ENCODE results near the gene DSTN. TPM values are rescaled to one million over a fixed set of nuclear protein-coding genes. Genes with fewer than 3 reads are reported as not detected.

DSTN gene
- total and polyA plus RNA-seq, 9 of the 15 experiments (the other 6 are each of a cell fraction or from before 2014, with no cell fraction given): 25.7 to 88.3 (median 61.0) TPM

- TF ChIP-seq POLR2H (tag; IDR thresholded peaks at IDR 0.05; ENCODE audit: low read depth) (no peak), RAD51 (IDR thresholded peaks at IDR 0.05; ENCODE audit: borderline replicate concordance, low read depth) (peak; percentile 74), SRF (CRISPR knock-in tag; IDR thresholded peaks at IDR 0.05) (no peak), TRIM28 (IDR thresholded peaks at IDR 0.05) (no peak), ZNF143 (CRISPR knock-in tag; IDR thresholded peaks at IDR 0.05) (peak; percentile 68), CC2D1A (IDR thresholded peaks at IDR 0.05) (no peak), ZZZ3 (IDR thresholded peaks at IDR 0.05) (no peak), IFI16 (CRISPR knock-in tag; IDR thresholded peaks at IDR 0.05) (no peak), XRCC4 (IDR thresholded peaks at IDR 0.05; ENCODE audit: extremely low read depth, insufficient read depth, insufficient read length) (no peak), FOSL1 (tag; conservative IDR thresholded peaks at IDR 0.05) (no peak), USF2 (CRISPR knock-in tag; IDR thresholded peaks at IDR 0.05) (peak; percentile 95), MCM7 (IDR thresholded peaks at IDR 0.05) (no peak), KDM4B (IDR thresholded peaks at IDR 0.05; ENCODE audit: borderline replicate concordance in 2 of 2, low read depth in 1 of 2) (no peak), SIX5 (IDR thresholded peaks at IDR 0.05; ENCODE audit: borderline replicate concordance in 1 of 2, insufficient read depth in 1 of 2, low read depth in 1 of 2, low read length in 2 of 2) (peak; percentile 42 to 51; a peak in 2 of 4 replicates), FOXP4 (CRISPR knock-in tag; IDR thresholded peaks at IDR 0.05; ENCODE audit: borderline replicate concordance) (no peak), CCNT2 (IDR thresholded peaks at IDR 0.05; ENCODE audit: borderline replicate concordance, extremely low read depth, insufficient read length, low read depth, low read length) (no peak), SMAD3 (CRISPR knock-in tag; conservative IDR thresholded peaks at IDR 0.05) (no peak), POLR2AphosphoS5 (IDR thresholded peaks at IDR 0.05; ENCODE audit: control insufficient read depth, insufficient read depth, low read depth, low read length) (no peak), SIRT6 (IDR thresholded peaks at IDR 0.05; ENCODE audit: low read depth, low read length) (no peak)
- TF ChIP-seq, protein P1, sequence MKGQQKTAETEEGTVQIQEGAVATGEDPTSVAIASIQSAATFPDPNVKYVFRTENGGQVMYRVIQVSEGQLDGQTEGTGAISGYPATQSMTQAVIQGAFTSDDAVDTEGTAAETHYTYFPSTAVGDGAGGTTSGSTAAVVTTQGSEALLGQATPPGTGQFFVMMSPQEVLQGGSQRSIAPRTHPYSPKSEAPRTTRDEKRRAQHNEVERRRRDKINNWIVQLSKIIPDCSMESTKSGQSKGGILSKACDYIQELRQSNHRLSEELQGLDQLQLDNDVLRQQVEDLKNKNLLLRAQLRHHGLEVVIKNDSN (CRISPR knock-in tag; IDR thresholded peaks at IDR 0.05): peak; percentile 92
- TF ChIP-seq, protein P2, sequence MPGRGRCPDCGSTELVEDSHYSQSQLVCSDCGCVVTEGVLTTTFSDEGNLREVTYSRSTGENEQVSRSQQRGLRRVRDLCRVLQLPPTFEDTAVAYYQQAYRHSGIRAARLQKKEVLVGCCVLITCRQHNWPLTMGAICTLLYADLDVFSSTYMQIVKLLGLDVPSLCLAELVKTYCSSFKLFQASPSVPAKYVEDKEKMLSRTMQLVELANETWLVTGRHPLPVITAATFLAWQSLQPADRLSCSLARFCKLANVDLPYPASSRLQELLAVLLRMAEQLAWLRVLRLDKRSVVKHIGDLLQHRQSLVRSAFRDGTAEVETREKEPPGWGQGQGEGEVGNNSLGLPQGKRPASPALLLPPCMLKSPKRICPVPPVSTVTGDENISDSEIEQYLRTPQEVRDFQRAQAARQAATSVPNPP (IDR thresholded peaks at IDR 0.05; ENCODE audit: borderline replicate concordance, insufficient read depth, insufficient read length): no peak
These were observed 44.2 kb upstream of the DSTN start (continued) for GRCh38 chr20:17525650-17526049.
